IPS-18c (cell line): Measurements from ENCODE around the gene EED.
A peak's percentile ranks its signal among the peaks of the same experiment; 100 is the strongest.

Experiments used
- H3K4me3 ChIP-seq: 2 replicates; pipeline ENCODE4 v1.7.0; 2013; ENCODE audit warnings: low read depth, mild to moderate bottlenecking, low read length, moderate library complexity; ENCODE audit not compliant: insufficient read depth
- H3K9me3 ChIP-seq: one replicate; pipeline ENCODE4 v1.6.1; 2013; ENCODE audit warnings: mild to moderate bottlenecking, low read length, moderate library complexity; ENCODE audit not compliant: control insufficient read depth, insufficient read depth

The EED gene

GRCh38 chr11:86244522-86245368 is at the start of gene EED:
EED (plus strand) TSS chr11:86244753; CDS start chr11:86245230, 477 bp downstream.
- Histone ChIP-seq H3K9me3 (no peaks in the 10 kb centered on the region), H3K4me3 (peak within 1 kb of the TSS; percentile 77)

GRCh38 chr11:86194998-86195397 is 49.6 kb upstream of the EED start:
- no peak overlapping the region for H3K4me3 ChIP-seq
- no peaks in the 10 kb centered on the region for H3K9me3 ChIP-seq

- Histone ChIP-seq H3K9me3 (no peaks in the 10 kb centered on the region), H3K4me3 (no peak overlapping the region)
These were observed 48.4 kb upstream of the EED start for GRCh38 chr11:86196085-86196696.

GRCh38 chr11:86196913-86197312 is 47.6 kb upstream of the EED start:
- Histone ChIP-seq H3K9me3 (no peaks in the 10 kb centered on the region), H3K4me3 (no peak overlapping the region)

GRCh38 chr11:86197448-86197847 is 47.1 kb upstream of the EED start:
- H3K4me3 ChIP-seq, result no peak overlapping the region
- no peaks in the 10 kb centered on the region for H3K9me3 ChIP-seq

GRCh38 chr11:86198139-86198538 is 46.4 kb upstream of the EED start:
- Histone ChIP-seq H3K9me3 (no peaks in the 10 kb centered on the region), H3K4me3 (no peak overlapping the region)

- H3K4me3 ChIP-seq, result no peak overlapping the region
- no peaks in the 10 kb centered on the region for H3K9me3 ChIP-seq
These were observed 45.2 kb upstream of the EED start for GRCh38 chr11:86199354-86199753.

- H3K4me3 ChIP-seq, result no peak overlapping the region
These were observed 43.1 kb upstream of the EED start for GRCh38 chr11:86201371-86201884.

GRCh38 chr11:86202013-86202336 is 42.6 kb upstream of the EED start:
- Histone ChIP-seq H3K9me3 (peaks cover 2% of the 10 kb centered on the region), H3K4me3 (no peak overlapping the region)

More at GRCh38 chr11:86201371-86201884, 43.1 kb upstream of the EED start:
- H3K9me3 ChIP-seq, result peaks cover 2% of the 10 kb centered on the region

GRCh38 chr11:86204356-86204755 is 40.2 kb upstream of the EED start:
- peaks cover 2% of the 10 kb centered on the region for H3K9me3 ChIP-seq
- H3K4me3 ChIP-seq, result no peak overlapping the region

GRCh38 chr11:86205421-86206336 is 38.9 kb upstream of the EED start:
- H3K4me3 ChIP-seq, result no peak overlapping the region

GRCh38 chr11:86206337-86206695 is 38.2 kb upstream of the EED start:
- H3K9me3 ChIP-seq, result peaks cover 2% of the 10 kb centered on the region
- no peak overlapping the region for H3K4me3 ChIP-seq

More at GRCh38 chr11:86205421-86206336, 38.9 kb upstream of the EED start:
- H3K9me3 ChIP-seq, result peaks cover 2% of the 10 kb centered on the region

GRCh38 chr11:86207413-86207812 is 37.1 kb upstream of the EED start:
- H3K4me3 ChIP-seq, result no peak overlapping the region
- peaks cover 2% of the 10 kb centered on the region for H3K9me3 ChIP-seq

- Histone ChIP-seq H3K9me3 (peaks cover 2% of the 10 kb centered on the region), H3K4me3 (no peak overlapping the region)
These were observed 36.0 kb upstream of the EED start for GRCh38 chr11:86208572-86208971.

- Histone ChIP-seq H3K9me3 (peaks cover 2% of the 10 kb centered on the region), H3K4me3 (no peak overlapping the region)
These were observed 34.5 kb upstream of the EED start for GRCh38 chr11:86209806-86210657.

- Histone ChIP-seq H3K4me3 (no peak overlapping the region), H3K9me3 (peaks cover 2% of the 10 kb centered on the region)
These were observed 33.7 kb upstream of the EED start for GRCh38 chr11:86210898-86211297.

GRCh38 chr11:86211619-86212018 is 32.9 kb upstream of the EED start:
- H3K4me3 ChIP-seq, result no peak overlapping the region
- no peaks in the 10 kb centered on the region for H3K9me3 ChIP-seq
